ENCODE measurements around the gene SPNS3. TPM values are rescaled to one million over a fixed set of nuclear protein-coding genes. Genes with fewer than 3 reads are reported as not detected.
A peak's percentile ranks its signal among the peaks of the same experiment; 100 is the strongest.

SPNS3 gene
- total RNA-seq, 3 donors from 2014 or later (not counting 1 experiment from before 2014, with no cell fraction given), result 1.2 to 2.1 (median 1.9) TPM

DNA sequence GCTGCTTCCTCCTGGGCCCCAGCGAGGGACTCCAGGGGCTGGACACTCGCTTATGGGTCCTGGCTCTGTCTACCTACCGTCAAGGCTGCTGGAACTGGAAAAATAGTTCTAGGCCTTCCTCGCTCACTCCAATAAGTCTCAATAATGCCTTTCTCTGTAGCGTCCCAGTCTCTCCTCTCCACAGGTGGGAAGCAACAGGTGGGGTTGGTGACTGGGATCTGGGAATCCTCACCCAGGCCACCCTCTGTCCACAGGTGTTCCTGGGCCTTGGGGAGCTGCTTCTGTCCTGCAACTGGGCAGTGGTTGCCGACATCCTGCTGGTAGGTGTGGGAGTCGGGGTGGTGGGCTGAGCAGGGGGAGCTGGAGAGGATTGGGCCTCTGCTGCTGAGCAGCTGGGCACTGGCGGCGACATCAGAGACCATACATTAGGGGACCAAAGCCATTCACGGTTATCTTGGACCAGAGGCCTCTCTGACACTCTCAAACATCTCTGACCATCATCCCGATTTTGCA lies 44.6 kb downstream of the SPNS3 start:
- Histone ChIP-seq H3K4me1 (ENCODE audit: control insufficient read depth, insufficient read depth, low read length) (peaks cover 30% of the 10 kb centered on the region), H3K27me3 (ENCODE audit: control insufficient read depth, insufficient read depth, low read length) (no peaks in the 10 kb centered on the region), H3K36me3 (ENCODE audit: control insufficient read depth, insufficient read depth, low read length) (no peaks in the 10 kb centered on the region), H3K4me3 (ENCODE audit: low read length) (no peak overlapping the region), H3K27ac (ENCODE audit: low read length) (no peak overlapping the region), H3K9me3 (ENCODE audit: control insufficient read depth, insufficient read depth, low read length) (no peaks in the 10 kb centered on the region)
- Mint-ChIP-seq H3K4me3 (no peak overlapping the region), H3K4me1 (peaks cover 15 to 30% of the 10 kb centered on the region in 2 donors), H3K36me3 (no peaks in the 10 kb centered on the region), H3K27ac (no peak overlapping the region), H3K27me3 (ENCODE audit: low read depth in 2 of 2) (peaks cover 6% of the 10 kb centered on the region in 2 donors), H3K9me3 (no peaks in the 10 kb centered on the region)
- TF ChIP-seq, protein P1, sequence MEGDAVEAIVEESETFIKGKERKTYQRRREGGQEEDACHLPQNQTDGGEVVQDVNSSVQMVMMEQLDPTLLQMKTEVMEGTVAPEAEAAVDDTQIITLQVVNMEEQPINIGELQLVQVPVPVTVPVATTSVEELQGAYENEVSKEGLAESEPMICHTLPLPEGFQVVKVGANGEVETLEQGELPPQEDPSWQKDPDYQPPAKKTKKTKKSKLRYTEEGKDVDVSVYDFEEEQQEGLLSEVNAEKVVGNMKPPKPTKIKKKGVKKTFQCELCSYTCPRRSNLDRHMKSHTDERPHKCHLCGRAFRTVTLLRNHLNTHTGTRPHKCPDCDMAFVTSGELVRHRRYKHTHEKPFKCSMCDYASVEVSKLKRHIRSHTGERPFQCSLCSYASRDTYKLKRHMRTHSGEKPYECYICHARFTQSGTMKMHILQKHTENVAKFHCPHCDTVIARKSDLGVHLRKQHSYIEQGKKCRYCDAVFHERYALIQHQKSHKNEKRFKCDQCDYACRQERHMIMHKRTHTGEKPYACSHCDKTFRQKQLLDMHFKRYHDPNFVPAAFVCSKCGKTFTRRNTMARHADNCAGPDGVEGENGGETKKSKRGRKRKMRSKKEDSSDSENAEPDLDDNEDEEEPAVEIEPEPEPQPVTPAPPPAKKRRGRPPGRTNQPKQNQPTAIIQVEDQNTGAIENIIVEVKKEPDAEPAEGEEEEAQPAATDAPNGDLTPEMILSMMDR (IDR thresholded peaks at IDR 0.05), result no peak
- intact Hi-C loops (cut with micrococcal nuclease), result no loop called here
- no peak for ATAC-seq
- 93% methylated on average over 9 of the region's 11 CpGs for WGBS (ENCODE audit: insufficient coverage)
- DNase-seq, result no peak

DNA sequence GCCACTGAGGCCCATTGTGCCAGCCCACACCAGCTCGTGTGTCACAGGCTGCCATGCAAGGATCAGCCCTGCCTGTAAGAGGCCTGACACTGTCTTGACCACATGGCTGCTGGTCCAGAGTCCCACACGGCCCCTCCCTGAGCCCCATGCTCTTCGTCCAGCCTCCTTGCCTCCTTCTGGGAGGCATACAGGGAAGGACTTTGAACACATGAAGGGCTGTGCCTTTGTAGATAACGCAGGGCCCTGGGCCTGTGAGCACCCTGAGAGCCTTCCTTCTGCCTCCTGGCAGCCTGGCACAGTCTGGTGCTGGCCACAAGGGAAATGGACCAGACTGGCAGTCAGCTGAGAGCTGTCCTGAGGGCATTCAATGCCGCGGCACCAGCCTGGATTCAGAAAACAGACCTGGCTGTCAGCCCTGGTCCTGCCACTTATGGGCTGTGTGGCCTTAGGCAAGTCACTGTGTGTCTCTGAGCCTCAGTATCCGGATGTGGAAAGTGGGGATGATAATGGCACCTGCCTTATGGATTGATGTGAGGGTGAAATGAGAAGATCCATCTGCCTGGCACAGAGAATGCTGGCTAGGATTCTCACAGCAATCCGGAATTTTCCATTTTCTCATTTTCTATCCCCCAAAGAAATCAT lies 45.7 kb downstream of the SPNS3 start:
- Mint-ChIP-seq H3K36me3 (no peaks in the 10 kb centered on the region), H3K9me3 (no peaks in the 10 kb centered on the region), H3K4me1 (peaks cover 15 to 34% of the 10 kb centered on the region in 2 donors), H3K27ac (peak overlapping the region in 1 of 2 donors; percentile 24), H3K27me3 (ENCODE audit: low read depth in 2 of 2) (peaks cover 6% of the 10 kb centered on the region in 2 donors), H3K4me3 (peak overlapping the region; percentile 31)
- ATAC-seq (no peak), DNase-seq (no peak)
- Histone ChIP-seq H3K4me3 (ENCODE audit: low read length) (no peak overlapping the region), H3K27me3 (ENCODE audit: control insufficient read depth, insufficient read depth, low read length) (no peaks in the 10 kb centered on the region), H3K9me3 (ENCODE audit: control insufficient read depth, insufficient read depth, low read length) (no peaks in the 10 kb centered on the region), H3K36me3 (ENCODE audit: control insufficient read depth, insufficient read depth, low read length) (no peaks in the 10 kb centered on the region), H3K4me1 (ENCODE audit: control insufficient read depth, insufficient read depth, low read length) (peaks cover 36% of the 10 kb centered on the region), H3K27ac (ENCODE audit: low read length) (no peak overlapping the region)
- WGBS (ENCODE audit: insufficient coverage), result 95% methylated on average over 7 of the region's 8 CpGs
- intact Hi-C loops (cut with micrococcal nuclease), result no loop called here
- TF ChIP-seq, protein P1 (IDR thresholded peaks at IDR 0.05), result no peak

DNA sequence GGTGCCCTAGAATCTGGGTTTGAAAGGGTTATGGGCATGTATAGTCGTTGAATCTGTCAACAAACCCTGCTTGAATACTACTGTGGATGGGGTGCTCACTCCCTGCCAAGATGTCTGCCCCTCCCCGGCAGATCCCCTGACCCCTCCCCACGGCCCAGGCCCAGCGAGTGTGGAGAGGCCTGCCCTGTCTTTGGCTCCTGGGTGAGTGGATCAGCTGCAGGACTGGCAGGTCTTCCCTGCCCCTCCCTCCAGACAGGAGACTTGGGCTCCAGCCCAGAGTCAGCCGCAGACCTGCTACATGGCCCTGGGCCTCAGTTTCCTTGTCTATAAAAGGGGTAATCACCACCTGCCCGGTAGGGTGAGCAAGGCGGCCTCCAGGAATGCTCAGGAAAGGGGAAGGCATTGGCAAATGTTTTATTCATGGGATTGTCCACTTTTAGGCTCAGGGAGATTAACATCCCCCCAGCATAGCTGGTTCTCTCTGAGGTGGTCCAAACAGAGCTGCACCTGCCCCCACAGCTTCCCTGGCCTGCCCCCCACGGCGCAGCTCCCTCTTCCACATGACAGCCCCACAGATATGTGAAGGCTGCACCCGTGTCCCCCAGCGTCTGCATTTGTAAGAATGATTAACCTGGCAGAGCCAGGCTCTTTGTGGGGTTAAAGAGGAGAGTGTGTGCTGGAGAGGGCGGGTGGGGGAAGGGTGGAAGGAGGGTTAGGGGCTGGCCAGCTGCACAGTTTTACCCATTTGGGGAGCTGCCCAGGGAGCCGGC lies 46.4 kb downstream of the SPNS3 start:
- H3K27me3 ChIP-seq (ENCODE audit: control insufficient read depth, insufficient read depth, low read length), result no peaks in the 10 kb centered on the region
- H3K36me3 Mint-ChIP-seq, result no peaks in the 10 kb centered on the region
- H3K9me3 ChIP-seq (ENCODE audit: control insufficient read depth, insufficient read depth, low read length), result no peaks in the 10 kb centered on the region
- 76% methylated on average over 13 of the region's 13 CpGs for WGBS (ENCODE audit: insufficient coverage)
- peak overlapping the region; percentile 31 for H3K4me3 Mint-ChIP-seq
- H3K4me3 ChIP-seq (ENCODE audit: low read length), result no peak overlapping the region
- no peak for ATAC-seq
- H3K36me3 ChIP-seq (ENCODE audit: control insufficient read depth, insufficient read depth, low read length), result peaks cover 4% of the 10 kb centered on the region
- H3K27me3 Mint-ChIP-seq (ENCODE audit: low read depth in 2 of 2), result peaks cover 0 to 2% of the 10 kb centered on the region in 2 donors
- intact Hi-C loops (cut with micrococcal nuclease), result no loop called here
- peak overlapping the region in 1 of 2 donors; percentile 94 for H3K27ac Mint-ChIP-seq
- H3K9me3 Mint-ChIP-seq, result no peaks in the 10 kb centered on the region
- peaks cover 41% of the 10 kb centered on the region for H3K4me1 ChIP-seq (ENCODE audit: control insufficient read depth, insufficient read depth, low read length)
- TF ChIP-seq, protein P1 (IDR thresholded peaks at IDR 0.05), result no peak
- no peak overlapping the region for H3K27ac ChIP-seq (ENCODE audit: low read length)
- peaks cover 20 to 41% of the 10 kb centered on the region in 2 donors for H3K4me1 Mint-ChIP-seq
- DNase-seq, result no peak

Measured in natural killer cell (primary cell).